RKO (cell line): ENCODE measurements around the gene CAMK2A.
"Not testable (repeated sequence)": the region's sequence is repeated elsewhere in the genome, so short reads cannot be mapped to it uniquely, and the experiment has no call there.

Experiments used
- DNase-seq: peaks from one replicate; pipeline ENCODE4 v3.0.0-alpha.2; 2016; ENCODE audit warnings: low spot score

Gene CAMK2A

DNA sequence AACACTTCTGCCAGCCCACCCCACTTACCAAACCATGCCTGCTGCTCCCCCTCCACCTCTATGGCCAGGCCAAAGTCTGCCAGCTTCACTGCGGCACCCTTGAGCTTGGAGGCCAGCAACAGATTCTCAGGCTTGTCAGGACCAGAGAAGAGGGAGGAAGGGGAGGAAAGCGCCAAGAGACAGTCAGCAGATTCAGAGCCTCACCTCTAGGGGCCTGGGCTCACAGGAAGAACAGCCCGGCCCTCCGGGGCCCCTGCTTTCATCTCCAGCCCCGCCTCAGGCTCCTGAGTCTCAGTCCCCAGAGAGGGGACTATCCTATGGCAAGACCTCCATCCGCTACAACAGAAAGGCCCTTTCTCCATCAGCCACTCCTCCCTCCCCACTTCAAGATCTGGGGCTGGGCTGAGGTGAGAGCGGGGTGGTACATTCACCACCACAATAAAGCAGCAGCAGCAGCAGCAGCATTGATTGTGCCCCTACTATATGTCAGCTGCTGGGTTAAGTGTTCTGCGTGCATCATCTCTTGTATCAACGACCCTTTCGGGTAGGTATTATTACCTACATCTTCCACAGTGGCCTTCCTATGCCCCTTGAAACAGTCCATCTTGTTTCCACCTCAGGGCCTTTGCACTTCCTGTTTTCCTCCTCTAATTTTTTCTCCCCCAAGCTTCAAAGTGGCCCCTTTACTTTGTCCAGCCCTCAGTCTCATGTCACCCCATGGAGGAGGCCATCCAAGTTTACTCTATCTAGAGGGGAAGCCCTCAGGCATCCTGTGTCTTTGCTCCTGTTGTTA is 36.0 kb downstream of the CAMK2A start:
- no peak for DNase-seq

GRCh38 chr5:150252489-150252888 is 37.1 kb downstream of the CAMK2A start:
- DNase-seq = no peak

- DNase-seq = no peak
Measured at GRCh38 chr5:150251504-150251903, 38.1 kb downstream of the CAMK2A start.

DNA sequence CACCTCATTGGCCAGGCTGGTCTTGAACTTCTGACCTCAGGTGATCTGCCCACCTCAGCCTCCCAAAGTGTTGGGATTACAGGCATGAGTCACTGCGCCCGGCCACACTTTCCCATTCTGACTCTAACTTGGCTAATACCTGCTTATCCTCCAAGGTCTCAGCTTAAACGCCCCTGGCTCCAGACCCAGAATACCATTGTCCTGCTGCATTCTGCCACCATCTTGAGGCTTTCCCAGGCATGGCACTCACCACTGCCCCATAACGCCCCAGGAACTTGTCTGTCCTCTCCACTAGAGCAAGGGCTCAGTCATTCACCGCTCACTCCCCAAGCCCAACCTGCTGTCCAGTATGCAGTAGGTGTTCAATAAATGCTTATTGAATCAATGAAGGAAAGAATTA is 39.8 kb downstream of the CAMK2A start:
- DNase-seq = no peak

- no peak for DNase-seq
Measured at GRCh38 chr5:150248946-150249345, 40.6 kb downstream of the CAMK2A start.

DNA sequence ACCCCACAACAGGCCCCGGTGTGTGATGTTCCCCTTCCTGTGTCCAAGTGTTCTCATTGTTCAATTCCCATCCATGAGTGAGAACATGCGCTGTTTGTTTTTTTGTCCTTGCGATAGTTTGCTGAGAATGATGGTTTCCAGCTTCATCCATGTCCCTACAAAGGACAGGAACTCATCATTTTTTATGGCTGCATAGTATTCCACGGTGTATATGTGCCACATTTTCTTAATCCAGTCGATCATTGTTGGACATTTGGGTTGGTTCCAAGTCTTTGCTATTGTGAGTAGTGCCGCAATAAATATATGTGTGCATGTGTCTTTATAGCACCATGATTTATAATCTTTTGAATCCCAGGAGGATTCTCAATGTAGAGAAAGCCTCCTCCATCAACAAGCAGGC is 41.1 kb downstream of the CAMK2A start:
- DNase-seq = not testable (repeated sequence)

GRCh38 chr5:150247726-150248125 is 41.8 kb downstream of the CAMK2A start:
- DNase-seq = no peak

DNA sequence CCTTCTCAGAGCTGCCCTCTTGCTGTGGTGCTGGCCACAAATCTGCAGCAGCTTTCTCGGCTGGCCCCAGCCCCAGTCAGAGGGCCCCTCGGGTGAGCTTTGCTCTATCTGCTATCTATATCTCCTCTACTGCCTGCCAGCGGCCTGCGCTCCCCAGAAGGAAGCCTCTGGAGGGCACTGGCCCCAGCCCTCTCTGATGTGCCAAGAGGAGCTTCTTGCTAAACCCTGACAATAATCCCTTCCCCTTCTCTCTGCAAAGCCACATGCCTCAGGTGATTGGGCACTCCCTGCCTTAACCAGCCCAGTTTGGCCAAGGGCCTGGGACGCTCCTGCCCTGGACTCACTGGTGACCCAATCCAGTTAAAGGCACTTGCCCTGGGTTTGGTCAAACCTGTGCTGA is 42.7 kb downstream of the CAMK2A start:
- no peak for DNase-seq

- DNase-seq = no peak
Measured at GRCh38 chr5:150246429-150246828, 43.1 kb downstream of the CAMK2A start.

DNA sequence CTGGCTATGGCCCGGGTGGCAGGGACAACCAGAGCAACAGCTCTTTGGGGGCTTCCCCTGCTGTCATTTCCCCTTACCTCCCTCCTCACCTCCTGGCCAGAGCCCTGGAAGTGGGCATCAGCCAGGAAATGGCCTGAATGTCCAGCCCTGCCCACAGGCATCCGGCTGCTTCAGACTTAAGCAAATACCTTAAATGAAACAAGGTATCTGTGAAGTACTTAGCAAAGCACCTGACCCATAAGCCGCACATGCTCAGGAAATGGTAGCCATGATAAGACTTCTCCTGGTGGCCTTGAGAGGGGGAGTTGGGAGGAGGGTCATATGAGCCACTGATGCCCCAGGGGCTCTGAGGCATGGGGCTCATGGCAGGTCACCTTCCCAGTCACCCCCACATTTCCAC is 43.8 kb downstream of the CAMK2A start:
- DNase-seq = no peak

DNA sequence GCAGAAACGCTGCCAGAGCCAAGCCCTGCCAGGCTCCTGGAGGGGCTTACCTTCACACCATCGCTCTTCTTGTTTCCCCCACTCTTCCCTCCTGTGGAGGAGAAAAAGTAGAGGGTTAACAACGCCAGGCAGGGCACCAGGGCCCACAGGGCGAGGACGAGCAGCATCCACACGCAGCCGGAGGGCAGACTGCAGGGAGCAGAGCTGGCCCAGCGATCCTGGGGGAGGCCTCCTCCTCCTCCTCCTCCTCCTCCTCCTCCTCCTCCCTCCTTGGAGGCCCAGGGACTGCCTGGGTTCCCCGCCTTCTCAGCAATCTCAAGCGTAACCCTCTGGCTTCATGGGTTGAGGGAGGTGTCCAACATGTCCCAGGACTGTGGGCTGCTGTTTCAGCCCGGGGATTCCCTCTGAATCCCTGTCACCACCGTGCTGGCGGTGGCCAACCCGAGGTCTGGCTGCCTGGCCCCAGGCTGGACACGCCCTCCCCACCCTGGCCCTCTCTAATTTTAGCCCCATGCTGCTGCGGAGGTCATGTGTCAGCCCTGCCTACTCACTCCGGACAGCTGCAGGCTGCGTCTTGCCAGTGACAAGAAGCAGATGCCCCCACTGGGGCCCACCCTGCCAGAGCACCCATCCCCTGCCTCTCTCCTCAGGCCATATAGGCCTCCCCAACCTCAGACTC is 44.3 kb downstream of the CAMK2A start:
- DNase-seq = no peak

DNA sequence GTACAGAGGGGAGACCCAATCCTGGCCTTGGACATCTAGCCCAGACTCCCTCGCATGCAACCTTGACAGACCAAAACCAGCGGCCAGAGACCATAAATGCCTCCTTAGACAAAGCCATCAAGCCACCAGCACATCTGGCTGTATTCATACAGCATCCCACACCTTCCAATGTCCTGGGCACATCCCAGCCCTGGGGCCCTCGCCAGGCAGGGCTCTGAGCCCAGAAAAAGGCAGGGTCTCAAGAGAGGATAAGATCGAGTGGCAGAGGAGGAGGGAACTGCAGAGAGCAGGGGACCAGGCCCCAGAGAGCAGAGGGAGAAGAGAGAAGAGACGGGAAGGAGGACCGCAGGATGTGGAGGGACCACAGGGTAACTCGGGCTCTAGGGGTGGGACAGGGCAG is 45.4 kb downstream of the CAMK2A start:
- DNase-seq = no peak

DNA sequence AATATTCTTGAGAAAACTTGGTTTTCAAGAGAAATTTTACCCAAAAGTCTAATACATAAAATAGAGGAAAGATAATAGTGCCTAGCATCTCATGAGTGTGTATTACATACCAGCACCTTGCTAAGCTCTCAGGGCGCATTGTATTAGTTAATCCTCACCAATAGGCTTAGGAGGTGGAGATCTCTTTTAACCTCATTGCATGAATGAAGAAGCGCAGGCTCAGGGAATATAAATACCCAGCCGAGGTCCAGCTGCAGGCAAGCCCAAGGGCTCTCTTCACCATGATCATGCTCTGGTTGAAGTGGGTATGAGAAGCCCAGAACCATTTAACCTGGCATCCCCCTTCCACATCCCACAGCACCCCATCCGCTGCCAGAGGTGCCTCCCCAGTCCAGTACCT is 46.0 kb downstream of the CAMK2A start:
- no peak for DNase-seq

DNA sequence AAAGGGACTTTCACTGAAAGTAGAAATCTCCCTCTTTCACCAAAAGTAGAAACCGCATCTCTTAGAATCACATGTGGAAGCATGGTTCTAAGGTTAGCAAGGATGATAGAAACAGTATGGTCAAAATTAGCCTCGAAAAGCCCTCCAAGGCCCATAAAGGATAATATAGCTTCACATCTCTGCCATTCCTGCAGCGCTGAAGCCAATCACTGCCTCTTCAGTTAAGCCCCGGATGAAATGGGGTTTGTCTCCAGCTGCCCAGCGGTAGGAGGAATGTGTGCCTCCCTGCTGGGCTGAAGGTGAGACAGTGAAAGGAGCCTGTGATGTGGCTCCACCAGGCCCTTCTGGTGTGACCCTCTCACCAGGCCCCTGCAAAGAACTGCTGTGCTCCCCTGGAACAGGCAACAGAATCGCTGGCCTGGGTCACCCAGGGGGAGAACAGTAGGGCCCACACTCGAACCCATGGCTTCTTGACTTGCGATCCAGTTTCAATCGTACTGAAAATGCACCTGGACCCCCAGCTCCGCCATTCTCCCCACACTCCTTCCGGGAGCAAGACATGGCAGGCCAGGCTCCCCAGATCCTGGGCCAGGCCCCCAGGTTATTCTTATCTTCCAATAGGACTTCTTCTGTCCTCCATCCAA is 47.2 kb downstream of the CAMK2A start:
- no peak for DNase-seq

DNA sequence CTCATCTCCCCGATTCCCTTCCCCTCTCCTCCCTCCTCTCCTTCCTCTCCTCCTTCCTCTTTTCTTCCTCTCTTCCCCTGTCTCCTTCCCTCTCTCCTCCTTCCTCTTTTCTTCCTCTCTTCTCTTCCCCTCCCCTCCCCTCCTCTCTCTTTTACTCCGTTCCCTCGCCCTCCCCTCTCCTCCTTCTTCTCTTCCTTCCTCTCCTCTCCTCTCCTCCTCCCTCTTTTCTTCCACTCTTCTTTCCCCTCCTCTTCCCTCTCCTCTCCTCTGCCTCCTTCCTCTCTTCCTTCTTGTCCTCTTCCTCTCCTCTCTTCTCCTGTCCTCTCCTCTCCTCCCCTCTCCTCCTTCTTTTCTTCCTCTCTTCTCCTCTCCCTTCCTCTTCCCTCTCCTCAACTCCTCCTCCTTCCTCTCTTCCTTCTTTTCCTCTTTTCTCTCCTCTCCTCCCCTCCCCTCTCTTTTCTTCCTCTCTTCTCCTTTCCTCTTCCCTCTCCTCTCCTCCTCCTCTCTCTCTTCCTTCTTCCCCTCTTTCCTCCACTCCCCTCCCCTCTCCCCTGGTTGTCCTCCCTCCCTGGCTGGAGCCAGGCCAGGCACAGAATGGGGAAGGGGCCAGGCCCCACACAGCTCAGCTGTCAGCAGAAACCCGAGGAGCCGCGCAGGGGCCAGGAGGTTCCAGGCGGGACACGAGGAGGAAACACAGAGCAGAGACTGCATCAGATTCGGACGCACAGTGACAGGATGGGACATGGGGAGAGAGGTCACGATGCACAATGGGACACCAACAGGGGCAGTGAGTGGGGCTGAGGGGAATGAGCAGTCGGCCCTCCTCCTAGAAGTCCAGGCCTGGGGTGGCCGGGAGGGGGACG is 48.0 kb downstream of the CAMK2A start:
- no peak for DNase-seq

- no peak for DNase-seq
Measured at GRCh38 chr5:150239794-150240122, 49.8 kb downstream of the CAMK2A start.

DNA sequence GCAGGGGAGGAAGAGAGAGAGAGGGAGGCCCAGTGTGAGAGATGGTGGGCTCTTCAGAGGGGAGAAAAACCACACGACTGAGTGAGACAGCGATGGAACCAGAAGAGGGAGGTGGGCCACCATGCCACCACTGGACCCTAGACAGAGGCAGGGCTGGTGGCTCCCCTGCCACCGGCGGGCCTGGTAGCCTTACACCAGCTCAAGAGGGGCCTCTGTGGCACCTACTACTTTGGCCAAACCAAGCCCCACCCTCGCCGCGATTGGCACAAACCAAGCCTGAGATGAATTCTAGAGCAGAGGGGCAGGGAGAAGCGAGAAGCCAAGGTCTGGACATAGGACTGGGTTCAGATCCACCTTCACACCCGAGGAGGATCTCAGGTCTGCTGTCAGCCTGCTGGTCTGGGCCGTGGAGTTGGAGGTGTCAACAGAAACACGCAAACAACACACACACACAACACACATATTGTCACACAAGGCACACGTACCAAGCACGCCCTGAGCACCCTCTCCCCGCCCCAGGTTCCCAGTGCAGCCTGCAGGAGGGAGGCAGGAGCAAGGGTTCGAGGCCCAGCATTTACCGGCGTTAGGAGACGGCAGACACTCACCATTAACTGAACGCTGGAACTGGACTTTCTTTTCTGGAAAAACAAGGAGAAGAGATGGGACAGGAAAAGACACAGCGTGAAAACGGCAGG is 50.3 kb downstream of the CAMK2A start:
- no peak for DNase-seq

DNA sequence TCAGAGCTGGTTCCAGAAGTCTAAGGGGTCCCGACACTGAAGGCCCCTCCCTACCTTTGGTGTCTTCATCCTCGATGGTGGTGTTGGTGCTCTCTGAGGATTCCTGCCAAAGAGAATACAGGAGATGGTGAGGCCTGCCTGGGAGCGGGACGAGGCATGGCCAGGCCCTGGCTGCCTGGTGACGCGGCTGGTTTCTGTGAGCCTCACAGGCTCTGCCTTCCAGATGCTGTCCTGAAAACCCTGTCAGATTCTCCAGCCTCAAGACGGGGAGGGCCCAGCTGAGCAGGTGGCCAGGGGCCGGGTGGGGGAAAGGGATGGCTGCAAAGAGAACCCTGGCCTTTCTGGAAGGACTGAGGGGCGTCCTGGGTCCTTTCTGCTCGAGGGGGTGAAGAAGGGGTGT is 50.9 kb downstream of the CAMK2A start:
- DNase-seq = no peak

DNA sequence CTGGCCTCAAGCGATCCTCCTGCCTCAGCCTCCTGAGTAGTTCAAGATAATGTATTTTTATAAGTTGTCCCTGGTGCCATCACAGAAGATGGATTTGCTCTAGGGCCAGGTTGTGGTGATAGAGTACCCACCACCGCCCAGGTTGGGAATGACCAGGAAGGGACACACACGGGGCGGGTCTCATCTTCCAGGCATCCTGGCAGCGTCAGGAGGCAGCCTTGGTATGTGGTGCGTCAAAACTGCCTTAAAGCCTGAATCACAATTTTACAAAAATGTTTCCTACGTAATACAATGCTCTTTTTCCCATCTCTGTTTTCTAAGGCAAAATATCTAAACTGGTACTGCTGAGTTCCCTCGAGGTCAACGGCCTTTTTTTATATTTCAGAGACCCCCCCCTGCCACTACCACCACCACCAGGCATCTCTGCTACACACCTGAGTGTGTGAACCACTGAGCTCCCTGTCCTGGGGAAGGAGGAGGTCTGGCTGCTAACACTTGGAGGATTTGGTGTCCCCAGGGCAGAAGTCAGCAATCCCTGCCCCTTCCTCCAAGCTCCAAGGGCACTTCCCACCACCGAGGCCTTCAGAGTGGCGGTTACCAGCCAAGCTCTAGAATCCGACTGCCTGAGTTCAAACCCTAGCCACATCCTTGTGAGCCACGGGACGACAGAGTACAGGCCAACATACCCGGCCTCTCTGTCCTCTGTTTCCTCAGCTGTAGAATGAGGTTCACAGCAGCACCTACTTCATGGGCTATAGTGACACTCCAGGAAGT is 52.4 kb downstream of the CAMK2A start:
- no peak for DNase-seq

DNA sequence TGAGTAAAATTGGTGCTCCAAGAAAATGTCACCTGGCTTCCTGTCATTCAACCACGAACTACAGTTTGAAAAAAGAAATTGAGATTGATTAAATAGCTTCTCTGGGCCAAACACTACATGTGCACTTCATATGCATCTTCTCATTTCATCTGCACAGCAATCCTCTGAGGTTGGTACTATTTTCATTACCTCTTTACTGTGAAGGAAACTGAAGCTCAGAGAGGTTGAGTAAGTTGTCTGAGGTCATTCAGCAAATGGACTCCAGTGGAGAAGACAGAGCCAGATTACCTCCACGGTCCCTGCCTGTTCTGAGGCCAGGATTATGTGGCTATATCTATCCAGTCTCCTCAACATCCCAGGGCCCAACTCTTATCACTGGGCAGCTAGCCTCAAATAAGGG is 53.3 kb downstream of the CAMK2A start:
- no peak for DNase-seq

DNA sequence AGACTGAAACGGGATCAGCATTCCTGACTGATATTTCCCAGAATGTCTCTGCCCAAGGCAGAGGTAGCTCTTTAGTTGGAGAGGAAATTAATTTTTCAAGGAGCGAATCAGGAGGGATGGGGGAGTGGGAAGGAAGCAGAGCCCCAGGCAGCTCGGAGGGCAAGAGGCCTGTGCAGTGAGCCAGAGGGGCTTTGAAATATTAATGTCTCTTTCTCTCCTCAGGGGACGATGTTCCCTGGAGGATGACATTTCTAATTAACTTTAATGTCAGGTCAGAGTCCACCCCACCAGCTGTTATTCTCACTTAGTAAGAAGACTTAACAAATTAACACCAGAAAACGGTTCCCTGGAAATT is 54.1 kb downstream of the CAMK2A start:
- DNase-seq = no peak
